GM12878 (cell line): ENCODE data around the gene EPS8. TPM values are rescaled to one million over a fixed set of nuclear protein-coding genes. Genes with fewer than 3 reads are reported as not detected.

Experiments
- ATF7 ChIP-seq: fragments of 450-650 bp; IDR thresholded peaks from 2 replicates; pipeline ENCODE4 v1.6.1; 2016; ENCODE audit warnings: low read depth, mild to moderate bottlenecking
- BCLAF1 ChIP-seq: fragments of 450-650 bp; IDR thresholded peaks from 2 replicates; pipeline ENCODE4 v1.6.1; 2017; ENCODE audit warnings: antibody characterized with exemption, mild to moderate bottlenecking, moderate library complexity
- CBFB ChIP-seq: IDR thresholded peaks from 2 replicates; pipeline ENCODE4 v1.6.1; 2016; ENCODE audit warnings: antibody characterized with exemption, low read depth
- CHD2 ChIP-seq: IDR thresholded peaks from 2 replicates; pipeline ENCODE4 v1.6.1; 2011; ENCODE audit warnings: low read depth, low read length, improper control_type of control experiment, borderline replicate concordance
- ETV6 ChIP-seq, 2 experiments: fragments of 450-650 bp in 1 of 2; IDR thresholded peaks in 1 of 2; conservative IDR thresholded peaks in 1 of 2; 2 replicates each; pipeline ENCODE4 v1.6.1; 2014; ENCODE audit warnings: antibody characterized with exemption in 1 of 2, borderline replicate concordance in 1 of 2, low read depth in 1 of 2, mild to moderate bottlenecking in 1 of 2, moderate library complexity in 1 of 2
- HDAC2 ChIP-seq: fragments of 200-600 bp; sonication (generic); IDR thresholded peaks from 2 replicates; pipeline ENCODE4 v1.6.1; 2017
- HDGF ChIP-seq: fragments of 450-650 bp; IDR thresholded peaks from 2 replicates; pipeline ENCODE4 v1.6.1; 2016; ENCODE audit warnings: antibody characterized with exemption
- KLF5 ChIP-seq: fragments of 450-650 bp; IDR thresholded peaks from 2 replicates; pipeline ENCODE4 v1.6.1; 2014; ENCODE audit warnings: mild to moderate bottlenecking; ENCODE audit not compliant: partially characterized antibody
- MEF2A ChIP-seq: IDR thresholded peaks from 2 replicates; pipeline ENCODE4 v1.6.1; 2011; ENCODE audit warnings: low read depth, mild to moderate bottlenecking, low read length, moderate library complexity; ENCODE audit not compliant: insufficient read depth
- MTA3 ChIP-seq: IDR thresholded peaks from 2 replicates; pipeline ENCODE4 v1.6.1; 2012; ENCODE audit warnings: low read length, inconsistent platforms, borderline replicate concordance
- NFXL1 ChIP-seq: fragments of 450-650 bp; IDR thresholded peaks from 2 replicates; pipeline ENCODE4 v1.6.1; 2017; ENCODE audit warnings: antibody characterized with exemption, mild to moderate bottlenecking, borderline replicate concordance
- NR2F1 ChIP-seq: fragments of 450-650 bp; conservative IDR thresholded peaks from 2 replicates; pipeline ENCODE4 v1.6.1; 2017; ENCODE audit warnings: mild to moderate bottlenecking
- PBX3 ChIP-seq: IDR thresholded peaks from 2 replicates; pipeline ENCODE4 v1.6.1; 2011; ENCODE audit warnings: mild to moderate bottlenecking, low read depth, low read length, moderate library complexity; ENCODE audit not compliant: insufficient replicate concordance
- POLR2A ChIP-seq: IDR thresholded peaks from 2 replicates; pipeline ENCODE4 v1.6.1; 2011; ENCODE audit warnings: low read depth, mild to moderate bottlenecking, low read length
- POLR2AphosphoS5 ChIP-seq: IDR thresholded peaks from 2 replicates; pipeline ENCODE4 v1.6.1; 2011; ENCODE audit warnings: mild to moderate bottlenecking, low read length, inconsistent platforms
- POU2F2 ChIP-seq: IDR thresholded peaks from 3 replicates; pipeline ENCODE4 v1.6.1; 2011; ENCODE audit warnings: low read depth, mild to moderate bottlenecking, low read length, borderline replicate concordance
- RAD21 ChIP-seq: IDR thresholded peaks from 2 replicates; pipeline ENCODE4 v1.6.1; 2011; ENCODE audit warnings: mild to moderate bottlenecking, low read depth, low read length, moderate library complexity; ENCODE audit not compliant: insufficient read depth
- STAT3 ChIP-seq: IDR thresholded peaks from 2 replicates; pipeline ENCODE4 v1.6.1; 2011; ENCODE audit warnings: low read depth, low read length, improper control_type of control experiment
- TAF1 ChIP-seq: IDR thresholded peaks from 2 replicates; pipeline ENCODE4 v1.6.1; 2011; ENCODE audit warnings: mild to moderate bottlenecking, low read depth, low read length, borderline replicate concordance
- TARDBP ChIP-seq: IDR thresholded peaks from 2 replicates; pipeline ENCODE4 v1.6.1; 2016; ENCODE audit warnings: borderline replicate concordance
- ZBED1 ChIP-seq: IDR thresholded peaks from 2 replicates; pipeline ENCODE4 v1.6.1; 2016; ENCODE audit warnings: borderline replicate concordance
- ZNF274 ChIP-seq: IDR thresholded peaks from one replicate; pipeline ENCODE4 v1.8.0; 2011; ENCODE audit not compliant: insufficient read length, insufficient read depth
- polyA plus RNA-seq, 11 experiments: library from polyadenylated mRNA; depleted of rRNA in 4 of 11; unstranded in 6 of 11; stranded (reverse) in 5 of 11; fragments of >200 nt; fragmentation: Nextera tagmentation in 4 of 11; fragmentation: Illumina TruSeq in 1 of 11; extraction: Ambion mirVana in 4 of 11; extraction: Trizol in 1 of 11; gene quantifications; 1 replicate in 1 of 11; 2 replicates in 10 of 11; pipeline versions ENCODE4 v1.2.1 to v1.2.3, GENCODE V29; 2011 to 2016; ENCODE audit warnings: inconsistent platforms in 2 of 11, missing spikeins in 2 of 11, low read depth in 1 of 11
- total RNA-seq, 4 experiments: library from RNA; depleted of rRNA in 3 of 4; stranded (reverse); fragments of >200 nt in 3 of 4; fragmentation: Illumina TruSeq in 1 of 4; extraction: Trizol in 1 of 4; gene quantifications; 2 replicates each; pipeline versions ENCODE4 v1.2.1 to v1.2.3, GENCODE V29; 2013 to 2021
- TF ChIP-seq, protein P1 (sequence below): fragments of 450-650 bp; IDR thresholded peaks from 2 replicates; pipeline ENCODE4 v1.6.1; 2016; ENCODE audit warnings: mild to moderate bottlenecking, moderate library complexity, borderline replicate concordance

EPS8 gene
- total and polyA plus RNA-seq, 10 of the 15 experiments (the other 5 are each of a cell fraction or from before 2014, with no cell fraction given): 1.3 to 127 (median 3.4) TPM

DNA sequence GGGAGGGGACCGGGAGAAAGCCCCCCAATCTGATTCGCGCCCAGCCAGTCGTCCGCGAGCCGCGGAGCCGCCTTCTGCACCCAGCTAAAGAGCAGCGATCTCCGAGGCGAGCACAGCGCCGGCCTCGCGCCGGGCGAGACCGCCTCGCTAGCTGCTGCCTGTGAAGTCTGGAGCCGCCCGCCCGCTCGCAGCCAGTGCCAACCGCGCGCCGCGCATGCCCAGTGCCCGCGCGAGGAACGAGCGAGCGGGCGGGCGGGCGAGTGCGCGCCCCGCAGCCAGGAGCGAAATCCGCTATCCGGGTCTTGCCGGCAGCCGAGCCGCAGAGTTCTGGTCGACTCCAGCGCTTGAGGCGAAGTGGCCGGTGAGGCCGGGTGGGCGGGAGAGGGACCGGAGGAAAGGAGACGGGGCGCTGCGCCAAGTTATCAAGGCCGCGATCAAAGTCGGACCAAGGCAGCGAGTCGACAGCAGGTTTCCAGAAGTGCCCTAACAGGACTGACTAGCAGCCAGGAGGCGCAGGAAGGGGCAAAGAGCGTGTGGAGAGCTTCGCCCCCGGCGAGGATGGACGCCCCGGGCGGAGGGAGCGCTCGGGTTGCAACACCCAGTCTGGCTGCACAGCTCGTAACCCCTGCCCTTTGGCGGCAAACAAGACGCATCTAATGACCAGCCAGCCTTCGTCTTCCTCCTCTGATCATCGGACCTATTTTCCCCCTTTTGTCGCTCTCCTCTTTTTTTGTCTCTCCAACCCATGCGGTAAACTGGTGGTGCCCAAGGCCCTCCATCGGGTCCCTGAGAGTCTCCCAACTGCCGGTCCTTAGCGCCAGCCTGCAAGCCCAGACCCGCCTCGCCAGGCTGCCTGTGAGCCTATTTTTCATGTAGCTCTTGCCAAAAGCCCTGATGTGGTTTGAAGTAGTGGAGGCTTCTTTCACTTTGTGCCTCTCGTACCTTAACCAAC lies at the start of gene EPS8 (continued):
- TF ChIP-seq BCLAF1: no peak
- no peak for TF ChIP-seq ZNF274
- no peak for TF ChIP-seq ETV6 (conservative IDR thresholded peaks at IDR 0.05 in 1 of 2, IDR thresholded peaks at IDR 0.05 in 1 of 2; ENCODE audit: borderline replicate concordance in 1 of 2, low read depth in 1 of 2)
- no peak for TF ChIP-seq CBFB
- peak; percentile 57; the same call in 1 of the 2 replicates for TF ChIP-seq POLR2AphosphoS5
- TF ChIP-seq STAT3: no peak
- TF ChIP-seq NR2F1: peak; percentile 75; the same call in 1 of the 2 replicates
- TF ChIP-seq HDGF: peak; percentile 38; the same call in 1 of the 2 replicates
- no peak for TF ChIP-seq MTA3
- no peak for TF ChIP-seq ZBED1
- TF ChIP-seq HDAC2: 0 out of 2 replicates have a peak, but pooled peaks have one; percentile 40
- TF ChIP-seq TAF1: no peak
- no peak for TF ChIP-seq NFXL1
- TF ChIP-seq, protein P1, sequence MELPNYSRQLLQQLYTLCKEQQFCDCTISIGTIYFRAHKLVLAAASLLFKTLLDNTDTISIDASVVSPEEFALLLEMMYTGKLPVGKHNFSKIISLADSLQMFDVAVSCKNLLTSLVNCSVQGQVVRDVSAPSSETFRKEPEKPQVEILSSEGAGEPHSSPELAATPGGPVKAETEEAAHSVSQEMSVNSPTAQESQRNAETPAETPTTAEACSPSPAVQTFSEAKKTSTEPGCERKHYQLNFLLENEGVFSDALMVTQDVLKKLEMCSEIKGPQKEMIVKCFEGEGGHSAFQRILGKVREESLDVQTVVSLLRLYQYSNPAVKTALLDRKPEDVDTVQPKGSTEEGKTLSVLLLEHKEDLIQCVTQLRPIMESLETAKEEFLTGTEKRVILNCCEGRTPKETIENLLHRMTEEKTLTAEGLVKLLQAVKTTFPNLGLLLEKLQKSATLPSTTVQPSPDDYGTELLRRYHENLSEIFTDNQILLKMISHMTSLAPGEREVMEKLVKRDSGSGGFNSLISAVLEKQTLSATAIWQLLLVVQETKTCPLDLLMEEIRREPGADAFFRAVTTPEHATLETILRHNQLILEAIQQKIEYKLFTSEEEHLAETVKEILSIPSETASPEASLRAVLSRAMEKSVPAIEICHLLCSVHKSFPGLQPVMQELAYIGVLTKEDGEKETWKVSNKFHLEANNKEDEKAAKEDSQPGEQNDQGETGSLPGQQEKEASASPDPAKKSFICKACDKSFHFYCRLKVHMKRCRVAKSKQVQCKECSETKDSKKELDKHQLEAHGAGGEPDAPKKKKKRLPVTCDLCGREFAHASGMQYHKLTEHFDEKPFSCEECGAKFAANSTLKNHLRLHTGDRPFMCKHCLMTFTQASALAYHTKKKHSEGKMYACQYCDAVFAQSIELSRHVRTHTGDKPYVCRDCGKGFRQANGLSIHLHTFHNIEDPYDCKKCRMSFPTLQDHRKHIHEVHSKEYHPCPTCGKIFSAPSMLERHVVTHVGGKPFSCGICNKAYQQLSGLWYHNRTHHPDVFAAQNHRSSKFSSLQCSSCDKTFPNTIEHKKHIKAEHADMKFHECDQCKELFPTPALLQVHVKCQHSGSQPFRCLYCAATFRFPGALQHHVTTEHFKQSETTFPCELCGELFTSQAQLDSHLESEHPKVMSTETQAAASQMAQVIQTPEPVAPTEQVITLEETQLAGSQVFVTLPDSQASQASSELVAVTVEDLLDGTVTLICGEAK: no peak; the same call in 1 of the 2 replicates
- no peak for TF ChIP-seq RAD21
- TF ChIP-seq PBX3: no peak
- no peak for TF ChIP-seq TARDBP
- TF ChIP-seq POLR2A: peak; percentile 61; the same call in 1 of the 2 replicates
- 0 out of 2 replicates have a peak, but pooled peaks have one; percentile 26 for TF ChIP-seq CHD2
- TF ChIP-seq MEF2A: no peak
- TF ChIP-seq KLF5: peak; percentile 49
- no peak for TF ChIP-seq POU2F2
- no peak for TF ChIP-seq ATF7
